ENCODE results near the gene RTN1. TPM values are rescaled to one million over a fixed set of nuclear protein-coding genes. Genes with fewer than 3 reads are reported as not detected.

The RTN1 gene
- total and polyA plus RNA-seq, 2 experiments from 2014 or later = 1.1 TPM

GRCh38 chr14:59912443-59912842 lies 41.9 kb upstream of the RTN1 start:
- H3K79me2 ChIP-seq = no peaks in the 10 kb centered on the region
- no peaks in the 10 kb centered on the region for H3K4me1 ChIP-seq (ENCODE audit: insufficient read depth)
- DNase-seq (ENCODE audit: low spot score) = no peak
- no peak overlapping the region for H3K27ac ChIP-seq
- no peak overlapping the region for H3K4me2 ChIP-seq
- no peaks in the 10 kb centered on the region for H3K9me2 ChIP-seq (replicated peaks; ENCODE audit: insufficient read depth)
- H3K9me3 ChIP-seq (ENCODE audit: low read depth) = no peaks in the 10 kb centered on the region
- no peaks in the 10 kb centered on the region for H4K20me1 ChIP-seq (ENCODE audit: insufficient read depth, poor library complexity, severe bottlenecking)
- no peaks in the 10 kb centered on the region for H3K36me3 ChIP-seq (replicated peaks; ENCODE audit: insufficient read depth, low read depth)
- H3K4me3 ChIP-seq = no peak overlapping the region
- TF ChIP-seq EZH2 (IDR thresholded peaks at IDR 0.05; ENCODE audit: borderline replicate concordance) (no peak), CTCF (IDR thresholded peaks at IDR 0.05; ENCODE audit: poor library complexity) (no peak), EZH2phosphoT487 (IDR thresholded peaks at IDR 0.05; ENCODE audit: low read depth, severe bottlenecking, unreplicated experiment) (no peak)
- WGBS (ENCODE audit: low lambda C conversion rate, missing lambda C conversion rate) = 89% methylated on average over 2 of the region's 2 CpGs
- no peak overlapping the region for H2AFZ ChIP-seq
- H3K27me3 ChIP-seq = no peaks in the 10 kb centered on the region

- no peaks in the 10 kb centered on the region for H3K27me3 ChIP-seq
- H3K9me3 ChIP-seq (ENCODE audit: low read depth) = no peaks in the 10 kb centered on the region
- H3K4me1 ChIP-seq (ENCODE audit: insufficient read depth) = no peaks in the 10 kb centered on the region
- H3K36me3 ChIP-seq (replicated peaks; ENCODE audit: insufficient read depth, low read depth) = no peaks in the 10 kb centered on the region
- H3K79me2 ChIP-seq = no peaks in the 10 kb centered on the region
- no peak for DNase-seq (ENCODE audit: low spot score)
- H3K27ac ChIP-seq = no peak overlapping the region
- no peaks in the 10 kb centered on the region for H4K20me1 ChIP-seq (ENCODE audit: insufficient read depth, poor library complexity, severe bottlenecking)
- no peak overlapping the region for H2AFZ ChIP-seq
- TF ChIP-seq EZH2 (IDR thresholded peaks at IDR 0.05; ENCODE audit: borderline replicate concordance) (no peak), EZH2phosphoT487 (IDR thresholded peaks at IDR 0.05; ENCODE audit: low read depth, severe bottlenecking, unreplicated experiment) (no peak), CTCF (IDR thresholded peaks at IDR 0.05; ENCODE audit: poor library complexity) (no peak)
- no peak overlapping the region for H3K4me2 ChIP-seq
- no peak overlapping the region for H3K4me3 ChIP-seq
- 89% methylated on average over 2 of the region's 2 CpGs for WGBS (ENCODE audit: low lambda C conversion rate, missing lambda C conversion rate)
- no peaks in the 10 kb centered on the region for H3K9me2 ChIP-seq (replicated peaks; ENCODE audit: insufficient read depth)
These were observed 34.6 kb upstream of the RTN1 start for GRCh38 chr14:59905188-59905587.

- Histone ChIP-seq H3K79me2 (no peaks in the 10 kb centered on the region), H3K4me2 (no peak overlapping the region), H3K4me3 (no peak overlapping the region), H4K20me1 (ENCODE audit: insufficient read depth, poor library complexity, severe bottlenecking) (no peaks in the 10 kb centered on the region), H3K27ac (no peak overlapping the region), H3K36me3 (replicated peaks; ENCODE audit: insufficient read depth, low read depth) (no peaks in the 10 kb centered on the region), H3K9me2 (replicated peaks; ENCODE audit: insufficient read depth) (no peaks in the 10 kb centered on the region), H3K4me1 (ENCODE audit: insufficient read depth) (no peaks in the 10 kb centered on the region), H3K9me3 (ENCODE audit: low read depth) (no peaks in the 10 kb centered on the region), H2AFZ (no peak overlapping the region), H3K27me3 (no peaks in the 10 kb centered on the region)
- WGBS (ENCODE audit: low lambda C conversion rate, missing lambda C conversion rate) = 91% methylated on average over 2 of the region's 2 CpGs
- DNase-seq (ENCODE audit: low spot score) = no peak
- no peak for TF ChIP-seq EZH2 (IDR thresholded peaks at IDR 0.05; ENCODE audit: borderline replicate concordance)
- TF ChIP-seq EZH2phosphoT487 (IDR thresholded peaks at IDR 0.05; ENCODE audit: low read depth, severe bottlenecking, unreplicated experiment) = no peak
- TF ChIP-seq CTCF (IDR thresholded peaks at IDR 0.05; ENCODE audit: poor library complexity) = no peak
These were observed 33.6 kb upstream of the RTN1 start for GRCh38 chr14:59904184-59904583.

- TF ChIP-seq CTCF (IDR thresholded peaks at IDR 0.05; ENCODE audit: poor library complexity) (no peak), EZH2 (IDR thresholded peaks at IDR 0.05; ENCODE audit: borderline replicate concordance) (no peak), EZH2phosphoT487 (IDR thresholded peaks at IDR 0.05; ENCODE audit: low read depth, severe bottlenecking, unreplicated experiment) (no peak)
These were observed 30.0 kb upstream of the RTN1 start for GRCh38 chr14:59900556-59900955.

More at GRCh38 chr14:59900556-59900955, 30.0 kb upstream of the RTN1 start:
- no peaks in the 10 kb centered on the region for H3K4me1 ChIP-seq (ENCODE audit: insufficient read depth)
- no peaks in the 10 kb centered on the region for H3K79me2 ChIP-seq
- H3K9me3 ChIP-seq (ENCODE audit: low read depth) = no peaks in the 10 kb centered on the region
- no peaks in the 10 kb centered on the region for H4K20me1 ChIP-seq (ENCODE audit: insufficient read depth, poor library complexity, severe bottlenecking)
- H3K27me3 ChIP-seq = no peaks in the 10 kb centered on the region
- H2AFZ ChIP-seq = no peak overlapping the region
- 87% methylated on average over 3 of the region's 3 CpGs for WGBS (ENCODE audit: low lambda C conversion rate, missing lambda C conversion rate)
- no peaks in the 10 kb centered on the region for H3K9me2 ChIP-seq (replicated peaks; ENCODE audit: insufficient read depth)
- H3K27ac ChIP-seq = no peak overlapping the region
- no peak overlapping the region for H3K4me3 ChIP-seq
- no peak overlapping the region for H3K4me2 ChIP-seq
- DNase-seq (ENCODE audit: low spot score) = no peak
- no peaks in the 10 kb centered on the region for H3K36me3 ChIP-seq (replicated peaks; ENCODE audit: insufficient read depth, low read depth)
